Tibial nerve (tissue), 4 donors: Measurements from ENCODE around the gene AGBL1.

Experiments
- CTCF ChIP-seq, 5 experiments: fragments of 200-600 bp in 3 of 5; fragments of 450-650 bp in 2 of 5; sonication (generic) in 3 of 5; IDR thresholded peaks; one replicate each; pipeline ENCODE4 v1.5.1; 2016 to 2019; ENCODE audit warnings: antibody characterized with exemption in 5 of 5, mild to moderate bottlenecking in 3 of 5, moderate library complexity in 2 of 5
- EP300 ChIP-seq, 2 donors: sonication (generic); formaldehyde crosslinking; IDR thresholded peaks; one replicate each; pipeline ENCODE4 v1.6.1; 2017; ENCODE audit warnings: antibody characterized with exemption in 2 of 2, mild to moderate bottlenecking in 1 of 2

- TF ChIP-seq CTCF (IDR thresholded peaks at IDR 0.05) = no peak
- TF ChIP-seq EP300 (IDR thresholded peaks at IDR 0.05) = no peak
Measured at GRCh38 chr15:86615411-86615810, 535.7 kb downstream of the AGBL1 start.
